ENCODE data around the gene ELOA2. TPM values are rescaled to one million over a fixed set of nuclear protein-coding genes. Genes with fewer than 3 reads are reported as not detected.
"Not testable (repeated sequence)": the region's sequence is repeated elsewhere in the genome, so short reads cannot be mapped to it uniquely, and the experiment has no call there.

The ELOA2 gene
- total and polyA plus RNA-seq, 7 donors: not detected

- H3K36me3 ChIP-seq; H3K27me3 ChIP-seq; H3K9me3 ChIP-seq; H3K4me3 ChIP-seq; H3K27ac ChIP-seq; intact Hi-C loops (cut with DNase I); H3K4me1 ChIP-seq; DNase-seq: not testable (repeated sequence)
- no CpG with 5 or more reads among the region's 10 CpGs for WGBS, 2 donors
Measured at GRCh38 chr18:47019870-47020269, 15.6 kb downstream of the ELOA2 start.

Other genes with a start within 250 kb of the ELOA2 start
- gene PIAS2, start 118.1 kb downstream of the ELOA2 start, total RNA-seq: 10 to 100 TPM; 30.0 to 36.6 (median 31.8) TPM
- gene PIAS2, start 118.1 kb downstream of the ELOA2 start, polyA plus RNA-seq: 1 to 10 TPM; 5.5 to 8.1 (median 6.6) TPM
- 10 to 100 TPM in 1 of 4 donors, 1 to 10 TPM in 3; 1.2 to 18.8 (median 7.0) TPM for gene KATNAL2, start 118.0 kb downstream of the ELOA2 start, total RNA-seq
- gene KATNAL2, start 118.0 kb downstream of the ELOA2 start, polyA plus RNA-seq: 1 to 10 TPM in 2 of 3 donors, under 1 TPM in 1; 0.60 to 2.5 (median 1.2) TPM
- gene HDHD2, start 114.9 kb upstream of the ELOA2 start, total RNA-seq: 10 to 100 TPM; 21.0 to 30.3 (median 25.6) TPM
- 10 to 100 TPM; 24.9 to 34.0 (median 30.6) TPM for gene HDHD2, start 114.9 kb upstream of the ELOA2 start, polyA plus RNA-seq
- gene IER3IP1, start 140.7 kb upstream of the ELOA2 start, total RNA-seq: 10 to 100 TPM in 3 of 4 donors, 1 to 10 TPM in 1; 7.1 to 15.7 (median 11.8) TPM
- gene IER3IP1, start 140.7 kb upstream of the ELOA2 start, polyA plus RNA-seq: 10 to 100 TPM; 12.6 to 20.4 (median 14.3) TPM
- not detected for gene SKOR2, start 216.0 kb upstream of the ELOA2 start, total RNA-seq
- gene SKOR2, start 216.0 kb upstream of the ELOA2 start, polyA plus RNA-seq: not detected